ENCODE data around the gene CTCFL.
"Not testable (repeated sequence)": the region's sequence is repeated elsewhere in the genome, so short reads cannot be mapped to it uniquely, and the experiment has no call there.

CTCFL gene

GRCh38 chr20:57536120-57536708 lies 11.3 kb upstream of the CTCFL start:
- DNase-seq: no peak

GRCh38 chr20:57535297-57535696 lies 10.4 kb upstream of the CTCFL start:
- no peak for DNase-seq

GRCh38 chr20:57532104-57532503 lies 7.2 kb upstream of the CTCFL start:
- no peak for DNase-seq

GRCh38 chr20:57530327-57530981 lies 5.5 kb upstream of the CTCFL start:
- no peak for DNase-seq

GRCh38 chr20:57529810-57530209 lies 4.9 kb upstream of the CTCFL start:
- DNase-seq: no peak

GRCh38 chr20:57529160-57529585 lies 4.2 kb upstream of the CTCFL start:
- no peak for DNase-seq

- DNase-seq: no peak
Observed at GRCh38 chr20:57528148-57528547, 3.2 kb upstream of the CTCFL start.

GRCh38 chr20:57527728-57528127 lies 2.8 kb upstream of the CTCFL start:
- no peak for DNase-seq

GRCh38 chr20:57526885-57527460 lies 2.0 kb upstream of the CTCFL start:
- no peak for DNase-seq

GRCh38 chr20:57526087-57526884 lies 1.3 kb upstream of the CTCFL start:
- no peak for DNase-seq

- no peak for DNase-seq
Observed at GRCh38 chr20:57525328-57526086, 567 bp upstream of the CTCFL start.

GRCh38 chr20:57523782-57524181 lies 1.2 kb downstream of the CTCFL start:
- DNase-seq: no peak

- DNase-seq: no peak
Observed at GRCh38 chr20:57522380-57523140, 2.4 kb downstream of the CTCFL start.

GRCh38 chr20:57517904-57518303 lies 7.0 kb downstream of the CTCFL start:
- DNase-seq: no peak

GRCh38 chr20:57514273-57514751 lies 10.6 kb downstream of the CTCFL start:
- DNase-seq: peak; percentile 19

- no peak for DNase-seq
Observed at GRCh38 chr20:57513199-57513598, 11.7 kb downstream of the CTCFL start.

GRCh38 chr20:57512432-57512831 lies 12.5 kb downstream of the CTCFL start:
- DNase-seq: no peak

GRCh38 chr20:57511709-57512108 lies 13.2 kb downstream of the CTCFL start:
- DNase-seq: not testable (repeated sequence)

GRCh38 chr20:57509665-57510237 lies 15.2 kb downstream of the CTCFL start:
- DNase-seq: no peak

- no peak for DNase-seq
Observed at GRCh38 chr20:57508831-57509230, 16.1 kb downstream of the CTCFL start.

- DNase-seq: no peak
Observed at GRCh38 chr20:57508381-57508780, 16.6 kb downstream of the CTCFL start.

GRCh38 chr20:57507477-57507876 lies 17.5 kb downstream of the CTCFL start:
- no peak for DNase-seq
